ENCODE measurements around the gene GDPD3. TPM values are rescaled to one million over a fixed set of nuclear protein-coding genes. Genes with fewer than 3 reads are reported as not detected.

The GDPD3 gene
- total and polyA plus RNA-seq, 2 of the 13 experiments (the other 11 are each of a cell fraction or from before 2014, with no cell fraction given): 18.7 to 20.6 TPM

- TF ChIP-seq ZBTB40 (IDR thresholded peaks at IDR 0.05): no peak
- TF ChIP-seq ZBTB40 (CRISPR knock-in tag; IDR thresholded peaks at IDR 0.05): no peak
- no peak for TF ChIP-seq NR2F6 (IDR thresholded peaks at IDR 0.05)
- TF ChIP-seq NR2F6 (CRISPR knock-in tag; IDR thresholded peaks at IDR 0.05): no peak
- TF ChIP-seq ZNF230 (CRISPR knock-in tag; IDR thresholded peaks at IDR 0.05): no peak
- no peak for TF ChIP-seq ZNF256 (CRISPR knock-in tag; conservative IDR thresholded peaks at IDR 0.05)
- TF ChIP-seq SIN3A (IDR thresholded peaks at IDR 0.05; ENCODE audit: borderline replicate concordance, low read depth, low read length): no peak
- no peak for TF ChIP-seq GABPA (IDR thresholded peaks at IDR 0.05; ENCODE audit: low read depth, low read length)
- TF ChIP-seq GABPA (CRISPR knock-in tag; IDR thresholded peaks at IDR 0.05; ENCODE audit: low read depth): no peak
- no peak for TF ChIP-seq POLR2G (IDR thresholded peaks at IDR 0.05; ENCODE audit: low read depth, low read length)
- TF ChIP-seq JARID2 (CRISPR knock-in tag; IDR thresholded peaks at IDR 0.05; ENCODE audit: insufficient replicate concordance): no peak
- no peak for TF ChIP-seq SMAD1 (CRISPR knock-in tag; IDR thresholded peaks at IDR 0.05; ENCODE audit: borderline replicate concordance, low read depth)
- TF ChIP-seq, protein P1, sequence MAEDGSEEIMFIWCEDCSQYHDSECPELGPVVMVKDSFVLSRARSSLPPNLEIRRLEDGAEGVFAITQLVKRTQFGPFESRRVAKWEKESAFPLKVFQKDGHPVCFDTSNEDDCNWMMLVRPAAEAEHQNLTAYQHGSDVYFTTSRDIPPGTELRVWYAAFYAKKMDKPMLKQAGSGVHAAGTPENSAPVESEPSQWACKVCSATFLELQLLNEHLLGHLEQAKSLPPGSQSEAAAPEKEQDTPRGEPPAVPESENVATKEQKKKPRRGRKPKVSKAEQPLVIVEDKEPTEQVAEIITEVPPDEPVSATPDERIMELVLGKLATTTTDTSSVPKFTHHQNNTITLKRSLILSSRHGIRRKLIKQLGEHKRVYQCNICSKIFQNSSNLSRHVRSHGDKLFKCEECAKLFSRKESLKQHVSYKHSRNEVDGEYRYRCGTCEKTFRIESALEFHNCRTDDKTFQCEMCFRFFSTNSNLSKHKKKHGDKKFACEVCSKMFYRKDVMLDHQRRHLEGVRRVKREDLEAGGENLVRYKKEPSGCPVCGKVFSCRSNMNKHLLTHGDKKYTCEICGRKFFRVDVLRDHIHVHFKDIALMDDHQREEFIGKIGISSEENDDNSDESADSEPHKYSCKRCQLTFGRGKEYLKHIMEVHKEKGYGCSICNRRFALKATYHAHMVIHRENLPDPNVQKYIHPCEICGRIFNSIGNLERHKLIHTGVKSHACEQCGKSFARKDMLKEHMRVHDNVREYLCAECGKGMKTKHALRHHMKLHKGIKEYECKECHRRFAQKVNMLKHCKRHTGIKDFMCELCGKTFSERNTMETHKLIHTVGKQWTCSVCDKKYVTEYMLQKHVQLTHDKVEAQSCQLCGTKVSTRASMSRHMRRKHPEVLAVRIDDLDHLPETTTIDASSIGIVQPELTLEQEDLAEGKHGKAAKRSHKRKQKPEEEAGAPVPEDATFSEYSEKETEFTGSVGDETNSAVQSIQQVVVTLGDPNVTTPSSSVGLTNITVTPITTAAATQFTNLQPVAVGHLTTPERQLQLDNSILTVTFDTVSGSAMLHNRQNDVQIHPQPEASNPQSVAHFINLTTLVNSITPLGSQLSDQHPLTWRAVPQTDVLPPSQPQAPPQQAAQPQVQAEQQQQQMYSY (CRISPR knock-in tag; IDR thresholded peaks at IDR 0.05): no peak
- TF ChIP-seq RARA (CRISPR knock-in tag; IDR thresholded peaks at IDR 0.05): no peak
- TF ChIP-seq MAZ (IDR thresholded peaks at IDR 0.05; ENCODE audit: borderline replicate concordance, low read depth, low read length): no peak
- TF ChIP-seq MAZ (CRISPR knock-in tag; IDR thresholded peaks at IDR 0.05; ENCODE audit: low read depth): no peak
- TF ChIP-seq HDAC1 (CRISPR knock-in tag; IDR thresholded peaks at IDR 0.05): no peak
- TF ChIP-seq ZNF576 (CRISPR knock-in tag; IDR thresholded peaks at IDR 0.05): no peak
Observed at GRCh38 chr16:30151091-30151490, 37.8 kb upstream of the GDPD3 start (continued).

Measured in HepG2 (cell line).